Nephron progenitor cell (in vitro differentiated cells): ENCODE data around the gene RAB7B.

Experiments
- DNase-seq: peaks from one replicate; pipeline ENCODE4 v3.0.0; 2021
- H3K27ac Mint-ChIP-seq: 2 replicates; pipeline ENCODE4 v1.8.0; 2021; ENCODE audit warnings: mild to moderate bottlenecking, moderate library complexity, mixed read lengths
- H3K27me3 Mint-ChIP-seq: 2 replicates; pipeline ENCODE4 v1.8.0; 2021; ENCODE audit warnings: mild to moderate bottlenecking, low read depth, mixed read lengths; ENCODE audit not compliant: poor library complexity
- H3K36me3 Mint-ChIP-seq: 2 replicates; pipeline ENCODE4 v1.8.0; 2021; ENCODE audit warnings: low read depth, mixed read lengths
- H3K4me1 Mint-ChIP-seq: 2 replicates; pipeline ENCODE4 v1.8.0; 2021; ENCODE audit warnings: mixed read lengths
- H3K4me3 Mint-ChIP-seq: 2 replicates; pipeline ENCODE4 v1.8.0; 2021; ENCODE audit warnings: mild to moderate bottlenecking, moderate library complexity, mixed read lengths
- H3K9me3 Mint-ChIP-seq: 2 replicates; pipeline ENCODE4 v1.8.0; 2021; ENCODE audit warnings: mild to moderate bottlenecking, moderate library complexity, mixed read lengths
- TF ChIP-seq, protein P1 (sequence below): fragments of 200-600 bp; sonication (generic); IDR thresholded peaks from 2 replicates; pipeline ENCODE4 v1.5.0; 2021; ENCODE audit warnings: antibody characterized with exemption

RAB7B gene

DNA sequence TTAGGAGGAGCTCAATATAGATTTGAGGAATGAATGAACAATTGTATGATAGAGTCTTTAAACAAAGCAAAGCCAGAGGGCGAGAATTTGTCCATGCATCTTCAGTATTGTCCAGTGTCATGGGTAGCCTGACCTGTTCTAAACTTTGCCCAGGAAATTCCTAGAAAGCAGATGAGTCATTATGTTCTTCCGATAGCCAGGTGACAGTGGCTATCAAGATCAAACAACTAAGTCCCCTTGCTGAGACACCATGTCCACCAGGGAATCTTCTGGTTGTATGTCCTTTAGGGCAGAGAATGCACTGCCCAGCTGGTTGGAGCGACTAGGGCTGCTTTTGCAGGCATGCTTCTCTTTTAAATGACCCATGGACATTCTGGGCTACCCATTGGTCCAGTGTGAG, 58.1 kb downstream of the RAB7B start:
- Mint-ChIP-seq H3K4me1 (peaks cover 25% of the 10 kb centered on the region), H3K9me3 (no peaks in the 10 kb centered on the region), H3K36me3 (no peaks in the 10 kb centered on the region), H3K27ac (no peak overlapping the region), H3K4me3 (no peak overlapping the region), H3K27me3 (peaks cover 21% of the 10 kb centered on the region)
- DNase-seq = no peak
- TF ChIP-seq, protein P1, sequence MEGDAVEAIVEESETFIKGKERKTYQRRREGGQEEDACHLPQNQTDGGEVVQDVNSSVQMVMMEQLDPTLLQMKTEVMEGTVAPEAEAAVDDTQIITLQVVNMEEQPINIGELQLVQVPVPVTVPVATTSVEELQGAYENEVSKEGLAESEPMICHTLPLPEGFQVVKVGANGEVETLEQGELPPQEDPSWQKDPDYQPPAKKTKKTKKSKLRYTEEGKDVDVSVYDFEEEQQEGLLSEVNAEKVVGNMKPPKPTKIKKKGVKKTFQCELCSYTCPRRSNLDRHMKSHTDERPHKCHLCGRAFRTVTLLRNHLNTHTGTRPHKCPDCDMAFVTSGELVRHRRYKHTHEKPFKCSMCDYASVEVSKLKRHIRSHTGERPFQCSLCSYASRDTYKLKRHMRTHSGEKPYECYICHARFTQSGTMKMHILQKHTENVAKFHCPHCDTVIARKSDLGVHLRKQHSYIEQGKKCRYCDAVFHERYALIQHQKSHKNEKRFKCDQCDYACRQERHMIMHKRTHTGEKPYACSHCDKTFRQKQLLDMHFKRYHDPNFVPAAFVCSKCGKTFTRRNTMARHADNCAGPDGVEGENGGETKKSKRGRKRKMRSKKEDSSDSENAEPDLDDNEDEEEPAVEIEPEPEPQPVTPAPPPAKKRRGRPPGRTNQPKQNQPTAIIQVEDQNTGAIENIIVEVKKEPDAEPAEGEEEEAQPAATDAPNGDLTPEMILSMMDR = no peak

DNA sequence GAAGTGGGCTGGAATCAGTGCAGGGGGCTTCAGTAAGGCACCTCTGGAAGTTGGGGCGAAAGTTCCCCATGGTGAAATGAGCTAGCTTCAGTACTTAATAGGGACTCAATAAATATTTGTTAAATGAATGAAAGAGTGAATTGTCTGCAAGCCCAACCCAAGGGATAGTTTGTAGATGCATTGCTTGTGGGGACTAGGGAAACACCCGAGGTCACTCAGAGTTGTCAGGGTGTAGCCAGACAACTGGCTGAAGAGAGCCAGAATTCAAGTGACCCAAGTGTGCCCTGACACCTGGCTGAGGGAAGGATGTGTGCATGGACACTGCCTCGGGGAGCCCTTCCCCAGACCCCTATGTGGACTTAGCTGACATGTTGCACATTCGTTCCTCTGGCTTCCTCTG, 58.7 kb downstream of the RAB7B start:
- Mint-ChIP-seq H3K4me1 (peaks cover 30% of the 10 kb centered on the region), H3K4me3 (no peak overlapping the region), H3K36me3 (no peaks in the 10 kb centered on the region), H3K27ac (no peak overlapping the region), H3K27me3 (peaks cover 26% of the 10 kb centered on the region), H3K9me3 (no peaks in the 10 kb centered on the region)
- TF ChIP-seq, protein P1 = no peak
- DNase-seq = no peak

GRCh38 chr1:205943245-205943644, 60.0 kb downstream of the RAB7B start, which contains the start of gene SLC26A9:
TSS of gene SLC26A9 (minus strand) at chr1:205943456. CDS start at chr1:205935820, 7,636 bp downstream.
- Mint-ChIP-seq H3K9me3 (no peaks in the 10 kb centered on the region), H3K27me3 (peaks cover 38% of the 10 kb centered on the region), H3K4me1 (peaks cover 32% of the 10 kb centered on the region), H3K36me3 (no peaks in the 10 kb centered on the region), H3K27ac (no peak within 1 kb of the TSS), H3K4me3 (no peak within 1 kb of the TSS)
- TF ChIP-seq, protein P1 = no peak
- DNase-seq = no peak

DNA sequence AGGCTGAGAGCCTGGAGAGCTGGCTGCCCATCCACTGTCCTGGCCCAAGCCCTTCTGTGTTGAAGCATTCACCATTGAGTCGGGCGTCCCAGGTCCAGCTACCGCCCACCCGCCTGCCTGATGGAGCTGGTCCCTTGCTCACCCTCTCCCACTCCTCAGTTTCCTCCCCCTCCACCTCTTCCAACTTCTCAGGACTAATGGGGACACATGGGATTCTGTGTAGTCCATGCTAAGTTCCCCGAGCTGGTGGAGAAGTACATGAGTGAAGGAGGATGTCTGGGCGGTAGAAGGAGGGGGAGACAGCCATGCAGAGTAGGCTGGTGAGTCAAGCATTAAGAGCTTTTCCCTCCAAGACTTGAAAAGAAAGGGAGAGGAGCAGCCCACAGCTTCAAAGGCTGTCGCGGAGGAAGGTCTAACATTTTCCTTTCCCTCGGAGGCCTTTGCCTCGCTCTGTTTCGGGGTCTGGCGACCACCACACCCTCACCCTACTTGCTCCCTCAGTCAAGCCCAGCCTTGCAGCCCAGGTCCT, 60.5 kb downstream of the RAB7B start:
- peaks cover 32% of the 10 kb centered on the region for H3K4me1 Mint-ChIP-seq
- DNase-seq = no peak
- H3K36me3 Mint-ChIP-seq = no peaks in the 10 kb centered on the region
- no peak overlapping the region for H3K4me3 Mint-ChIP-seq
- TF ChIP-seq, protein P1 = no peak
- H3K9me3 Mint-ChIP-seq = no peaks in the 10 kb centered on the region
- H3K27ac Mint-ChIP-seq = no peak overlapping the region
- peaks cover 38% of the 10 kb centered on the region for H3K27me3 Mint-ChIP-seq

DNA sequence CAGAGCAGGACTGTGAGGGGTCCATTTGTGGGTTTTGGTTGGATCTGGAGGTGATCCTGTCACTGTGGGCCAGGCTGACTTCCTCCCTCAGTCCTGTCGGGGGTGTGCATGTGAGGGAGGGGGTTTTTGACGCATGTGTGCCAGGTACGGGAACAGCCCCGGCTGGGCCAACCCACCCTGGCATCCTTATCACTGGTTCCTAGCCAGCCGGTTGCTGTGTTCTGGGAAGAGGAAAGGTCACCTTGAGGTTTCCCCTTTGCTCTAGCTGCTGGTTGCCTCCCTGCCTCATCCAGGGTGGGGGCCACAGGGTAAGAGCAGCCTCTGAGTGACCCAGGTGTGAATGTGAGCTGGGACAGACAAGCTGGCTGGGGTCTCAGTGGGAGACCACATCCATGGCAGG, 62.5 kb downstream of the RAB7B start:
- no peaks in the 10 kb centered on the region for H3K36me3 Mint-ChIP-seq
- TF ChIP-seq, protein P1 = no peak
- H3K27me3 Mint-ChIP-seq = peaks cover 33% of the 10 kb centered on the region
- no peaks in the 10 kb centered on the region for H3K9me3 Mint-ChIP-seq
- H3K4me1 Mint-ChIP-seq = peaks cover 32% of the 10 kb centered on the region
- DNase-seq = no peak
- H3K27ac Mint-ChIP-seq = no peak overlapping the region
- H3K4me3 Mint-ChIP-seq = no peak overlapping the region

DNA sequence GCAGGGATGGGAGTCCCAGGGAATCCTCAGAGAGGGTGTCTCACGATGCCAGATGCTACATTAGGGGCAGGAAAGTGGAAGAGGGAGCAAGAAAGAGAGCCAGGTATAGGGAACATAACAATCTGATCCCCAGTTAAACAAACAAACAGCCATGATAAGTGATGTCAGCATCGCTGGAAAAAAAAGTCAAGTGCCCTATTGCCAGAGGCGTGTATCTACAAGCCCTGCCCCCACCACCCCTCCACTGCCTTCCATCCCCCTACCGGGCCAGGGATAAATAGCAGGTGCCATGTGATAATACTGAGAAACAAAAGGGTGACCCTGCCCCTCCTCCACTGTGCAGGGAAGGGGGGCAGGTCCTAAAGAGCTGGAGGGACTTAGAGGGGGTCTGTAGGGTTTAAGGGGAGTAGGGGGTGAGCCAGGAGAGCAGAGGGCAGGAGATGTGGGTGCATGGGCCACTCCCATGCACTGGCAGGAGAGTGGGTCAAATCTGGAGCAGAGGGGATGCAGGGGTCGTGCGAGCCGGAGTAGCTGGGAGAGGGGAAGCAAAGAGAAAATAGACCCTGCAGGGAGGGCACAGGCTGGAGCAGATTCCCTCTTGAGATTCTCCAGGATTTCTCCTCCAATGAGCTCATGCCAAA, 63.4 kb downstream of the RAB7B start:
- H3K4me3 Mint-ChIP-seq = no peak overlapping the region
- H3K9me3 Mint-ChIP-seq = no peaks in the 10 kb centered on the region
- peaks cover 33% of the 10 kb centered on the region for H3K27me3 Mint-ChIP-seq
- DNase-seq = peak; percentile 33
- no peak overlapping the region for H3K27ac Mint-ChIP-seq
- peaks cover 32% of the 10 kb centered on the region for H3K4me1 Mint-ChIP-seq
- TF ChIP-seq, protein P1 = peak; percentile 28
- no peaks in the 10 kb centered on the region for H3K36me3 Mint-ChIP-seq
